Coronary artery (tissue), 2 donors: Measurements from ENCODE around the gene SLC2A3.
A peak's percentile ranks its signal among the peaks of the same experiment; 100 is the strongest.
"Not testable (repeated sequence)": the region's sequence is repeated elsewhere in the genome, so short reads cannot be mapped to it uniquely, and the experiment has no call there.

Experiments
- DNase-seq: peaks from one replicate; pipeline ENCODE4 v3.0.0-alpha.2; 2017; ENCODE audit warnings: low spot score
- H3K27ac ChIP-seq, 2 donors: fragments of 200-600 bp; sonication (generic); one replicate each; pipeline ENCODE4 v1.5.1; 2016 to 2019
- H3K4me3 ChIP-seq: fragments of 200-600 bp; sonication (generic); 2 replicates; pipeline ENCODE4 v1.5.1; 2016; ENCODE audit warnings: mild to moderate bottlenecking, moderate library complexity
- CTCF ChIP-seq: fragments of 200-600 bp; sonication (generic); IDR thresholded peaks from one replicate; pipeline ENCODE4 v1.5.1; 2019; ENCODE audit warnings: antibody characterized with exemption

SLC2A3 gene

GRCh38 chr12:7972734-7973456 is 36.9 kb upstream of the SLC2A3 start:
- H3K27ac ChIP-seq = no peak overlapping the region
- no peak overlapping the region for H3K4me3 ChIP-seq
- no peak for TF ChIP-seq CTCF
- DNase-seq = no peak

- not testable (repeated sequence) for H3K27ac ChIP-seq, H3K4me3 ChIP-seq, DNase-seq
Measured at GRCh38 chr12:7972269-7972668, 36.3 kb upstream of the SLC2A3 start.

GRCh38 chr12:7971765-7972164 is 35.8 kb upstream of the SLC2A3 start:
- Histone ChIP-seq H3K27ac (peak overlapping the region in 1 of 2 donors; percentile 66), H3K4me3 (peak overlapping the region; percentile 65)
- not testable (repeated sequence) for DNase-seq

- Histone ChIP-seq H3K4me3 (peak overlapping the region; percentile 65), H3K27ac (peak overlapping the region; percentile 51 to 66)
- no peak for TF ChIP-seq CTCF
- DNase-seq = peak; percentile 90
Measured at GRCh38 chr12:7970475-7971252, 34.7 kb upstream of the SLC2A3 start.

- Histone ChIP-seq H3K4me3 (no peak overlapping the region), H3K27ac (no peak overlapping the region)
- no peak for DNase-seq
- no peak for TF ChIP-seq CTCF
Measured at GRCh38 chr12:7966563-7966962, 30.6 kb upstream of the SLC2A3 start.

- not testable (repeated sequence) for H3K4me3 ChIP-seq, H3K27ac ChIP-seq, DNase-seq
Measured at GRCh38 chr12:7964669-7965068, 28.7 kb upstream of the SLC2A3 start.

- Histone ChIP-seq H3K27ac (no peak overlapping the region), H3K4me3 (peak overlapping the region; percentile 68)
- DNase-seq = no peak
- no peak for TF ChIP-seq CTCF
Measured at GRCh38 chr12:7961395-7962178, 25.6 kb upstream of the SLC2A3 start.

GRCh38 chr12:7959701-7960121 is 23.7 kb upstream of the SLC2A3 start:
- DNase-seq = no peak
- Histone ChIP-seq H3K4me3 (no peak overlapping the region), H3K27ac (no peak overlapping the region)
- no peak for TF ChIP-seq CTCF
